Adrenal gland (tissue), 5 donors: ENCODE measurements around the gene TCP11L2.

Source experiments
- CTCF ChIP-seq, 6 experiments: fragments of 450-650 bp in 4 of 6; fragments of 200-600 bp in 2 of 6; sonication (generic) in 1 of 6; IDR thresholded peaks; 1 replicate in 5 of 6; 2 replicates in 1 of 6; pipeline versions ENCODE4 v1.5.1 to v1.8.0; 2016 to 2021; ENCODE audit warnings: antibody characterized with exemption in 6 of 6, mild to moderate bottlenecking in 2 of 6, moderate library complexity in 1 of 6
- POLR2A ChIP-seq, 2 donors: fragments of 450-650 bp; IDR thresholded peaks; one replicate each; pipeline ENCODE4 v1.6.1; 2017; ENCODE audit warnings: antibody characterized with exemption in 2 of 2, mild to moderate bottlenecking in 2 of 2, moderate library complexity in 1 of 2
- donor health status: DM: no; HTN: no; CAD: no.

DNA sequence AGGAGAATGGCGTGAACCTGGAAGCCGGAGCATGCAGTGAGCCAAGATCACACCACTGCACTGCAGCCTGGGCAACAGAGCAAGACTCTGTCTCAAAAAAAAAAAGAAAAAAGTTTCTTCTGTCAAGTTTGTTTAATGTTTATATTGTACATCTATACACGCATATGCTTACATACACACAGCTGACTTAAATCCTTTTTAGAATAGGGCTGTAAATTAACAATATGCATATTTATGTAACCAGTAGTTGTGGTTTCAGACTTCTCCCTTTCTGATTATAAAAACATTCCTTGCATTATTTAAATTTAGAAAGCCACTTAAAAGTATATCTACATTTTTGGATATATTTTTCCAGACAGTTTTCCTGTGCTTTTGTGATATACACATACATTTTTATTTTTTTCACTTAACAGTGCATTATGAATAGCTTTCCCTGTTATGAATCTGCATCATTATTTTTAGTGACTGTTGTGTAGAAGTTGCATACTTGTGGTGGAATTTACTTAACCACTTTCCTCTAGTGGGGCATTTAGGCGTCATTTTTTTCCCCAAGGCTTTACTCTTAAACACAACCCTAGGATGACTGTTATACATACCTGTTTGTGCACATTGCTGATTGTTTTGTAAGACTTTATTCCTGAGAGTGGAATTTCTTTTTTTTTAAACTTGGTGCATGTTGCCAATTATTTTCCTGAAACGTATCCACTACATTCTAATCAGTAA, 84.4 kb downstream of the TCP11L2 start:
- TF ChIP-seq CTCF (IDR thresholded peaks at IDR 0.05) (no peak), POLR2A (IDR thresholded peaks at IDR 0.05) (no peak)
